Esophagus squamous epithelium (tissue), 4 donors: ENCODE measurements around the gene SLC39A13.

Source experiments
- POLR2A ChIP-seq, 4 donors: fragments of 450-650 bp; IDR thresholded peaks; one replicate each; pipeline ENCODE4 v1.6.1; 2017; ENCODE audit warnings: antibody characterized with exemption in 4 of 4, mild to moderate bottlenecking in 4 of 4, moderate library complexity in 3 of 4
- TF ChIP-seq, protein P1 (sequence below), 6 experiments: fragments of 450-650 bp in 4 of 6; fragments of 200-600 bp in 2 of 6; sonication (generic) in 2 of 6; IDR thresholded peaks; one replicate each; pipeline ENCODE4 v1.5.1; 2016 to 2019; ENCODE audit warnings: antibody characterized with exemption in 6 of 6, mild to moderate bottlenecking in 4 of 6, moderate library complexity in 4 of 6

DNA sequence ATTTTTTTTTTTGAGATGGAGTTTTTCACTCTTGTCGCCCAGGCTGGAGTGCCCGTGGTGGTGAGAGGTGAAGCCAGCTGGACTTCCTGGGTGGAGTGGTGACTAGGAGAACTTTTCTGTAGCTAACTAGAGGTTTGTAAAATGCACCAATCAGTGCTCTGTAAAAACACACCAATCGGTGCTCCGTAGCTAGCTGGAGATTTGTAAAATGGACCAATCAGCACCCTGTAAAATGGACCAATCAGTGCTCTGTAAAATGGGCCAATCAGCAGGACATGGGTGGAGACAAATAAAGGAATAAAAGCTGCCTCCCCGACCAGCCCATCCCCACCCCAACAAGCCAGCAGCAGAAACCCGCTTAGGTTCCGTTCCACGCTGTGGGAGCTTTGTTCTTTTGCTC lies 45.0 kb downstream of the SLC39A13 start:
- TF ChIP-seq, protein P1, sequence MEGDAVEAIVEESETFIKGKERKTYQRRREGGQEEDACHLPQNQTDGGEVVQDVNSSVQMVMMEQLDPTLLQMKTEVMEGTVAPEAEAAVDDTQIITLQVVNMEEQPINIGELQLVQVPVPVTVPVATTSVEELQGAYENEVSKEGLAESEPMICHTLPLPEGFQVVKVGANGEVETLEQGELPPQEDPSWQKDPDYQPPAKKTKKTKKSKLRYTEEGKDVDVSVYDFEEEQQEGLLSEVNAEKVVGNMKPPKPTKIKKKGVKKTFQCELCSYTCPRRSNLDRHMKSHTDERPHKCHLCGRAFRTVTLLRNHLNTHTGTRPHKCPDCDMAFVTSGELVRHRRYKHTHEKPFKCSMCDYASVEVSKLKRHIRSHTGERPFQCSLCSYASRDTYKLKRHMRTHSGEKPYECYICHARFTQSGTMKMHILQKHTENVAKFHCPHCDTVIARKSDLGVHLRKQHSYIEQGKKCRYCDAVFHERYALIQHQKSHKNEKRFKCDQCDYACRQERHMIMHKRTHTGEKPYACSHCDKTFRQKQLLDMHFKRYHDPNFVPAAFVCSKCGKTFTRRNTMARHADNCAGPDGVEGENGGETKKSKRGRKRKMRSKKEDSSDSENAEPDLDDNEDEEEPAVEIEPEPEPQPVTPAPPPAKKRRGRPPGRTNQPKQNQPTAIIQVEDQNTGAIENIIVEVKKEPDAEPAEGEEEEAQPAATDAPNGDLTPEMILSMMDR (IDR thresholded peaks at IDR 0.05) = no peak
- no peak for TF ChIP-seq POLR2A (IDR thresholded peaks at IDR 0.05)
